SK-N-SH (cell line): Measurements from ENCODE around the gene WSB2.

ENCODE experiments used
- CHD2 ChIP-seq: fragments of 150-350 bp; IDR thresholded peaks from 2 replicates; pipeline ENCODE4 v1.6.1; 2018; ENCODE audit warnings: low read length; ENCODE audit not compliant: partially characterized antibody
- CTCF ChIP-seq: fragments of 200-600 bp; sonication (generic); IDR thresholded peaks from 2 replicates; pipeline ENCODE4 v1.6.1; 2017; ENCODE audit warnings: antibody characterized with exemption, mild to moderate bottlenecking, moderate library complexity
- EZH2phosphoT487 ChIP-seq: fragments of 200-600 bp; sonication (generic); IDR thresholded peaks from 2 replicates; pipeline ENCODE4 v1.6.1; 2017; ENCODE audit warnings: low read depth, mixed run types, mild to moderate bottlenecking, antibody characterized with exemption, moderate library complexity, borderline replicate concordance
- JUND ChIP-seq: IDR thresholded peaks from 2 replicates; pipeline ENCODE4 v1.4.0; 2012
- MXI1 ChIP-seq: IDR thresholded peaks from 2 replicates; pipeline ENCODE4 v1.6.1; 2012; ENCODE audit warnings: mild to moderate bottlenecking, low read depth, low read length, improper control_type of control experiment
- POLR2AphosphoS5 ChIP-seq: IDR thresholded peaks from 2 replicates; pipeline ENCODE4 v1.6.1; 2012; ENCODE audit warnings: low read depth, low read length
- RAD21 ChIP-seq: IDR thresholded peaks from 2 replicates; pipeline ENCODE4 v1.6.1; 2012; ENCODE audit warnings: mild to moderate bottlenecking, low read length
- TF ChIP-seq, protein P1 (sequence below): fragments of 150-350 bp; IDR thresholded peaks from 2 replicates; pipeline ENCODE4 v1.6.1; 2017; ENCODE audit warnings: antibody characterized with exemption, low read length, low read depth, borderline replicate concordance

DNA sequence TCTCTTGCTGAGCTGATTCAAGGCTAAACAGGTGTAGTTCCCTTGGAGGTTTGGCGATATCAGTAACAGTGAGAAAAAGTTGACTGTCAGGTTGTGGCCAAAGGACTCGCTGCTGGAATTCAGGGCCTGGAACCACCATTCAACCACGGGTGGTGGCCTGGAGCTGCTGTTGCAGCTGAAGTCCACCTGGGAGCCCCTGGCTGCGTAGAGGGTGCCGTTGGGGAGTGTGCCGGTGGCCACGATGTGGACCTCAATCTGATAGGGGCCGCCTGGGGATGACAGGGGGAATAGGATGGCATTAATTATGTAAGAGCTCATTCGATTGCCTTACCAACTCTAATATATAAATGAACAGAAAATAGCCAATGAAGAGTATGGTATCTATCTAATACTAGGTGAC, 21.2 kb upstream of the WSB2 start:
- TF ChIP-seq, protein P1, sequence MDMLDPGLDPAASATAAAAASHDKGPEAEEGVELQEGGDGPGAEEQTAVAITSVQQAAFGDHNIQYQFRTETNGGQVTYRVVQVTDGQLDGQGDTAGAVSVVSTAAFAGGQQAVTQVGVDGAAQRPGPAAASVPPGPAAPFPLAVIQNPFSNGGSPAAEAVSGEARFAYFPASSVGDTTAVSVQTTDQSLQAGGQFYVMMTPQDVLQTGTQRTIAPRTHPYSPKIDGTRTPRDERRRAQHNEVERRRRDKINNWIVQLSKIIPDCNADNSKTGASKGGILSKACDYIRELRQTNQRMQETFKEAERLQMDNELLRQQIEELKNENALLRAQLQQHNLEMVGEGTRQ = no peak
- TF ChIP-seq CTCF = no peak
- TF ChIP-seq MXI1 = no peak
- no peak for TF ChIP-seq RAD21
- TF ChIP-seq CHD2 = no peak
- no peak for TF ChIP-seq POLR2AphosphoS5
- TF ChIP-seq EZH2phosphoT487 = no peak
- no peak for TF ChIP-seq JUND
